C4-2B (cell line): ENCODE data around the gene CFAP410.

ENCODE experiments used
- H3K27ac ChIP-seq: fragments of 450-650 bp; 2 replicates; pipeline ENCODE4 v1.5.1; 2017
- ZFX ChIP-seq: fragments of 450-650 bp; IDR thresholded peaks from 2 replicates; pipeline ENCODE4 v1.6.1; 2017
- TF ChIP-seq, protein P1 (sequence below): fragments of 450-650 bp; conservative IDR thresholded peaks from 2 replicates; pipeline ENCODE4 v1.5.1; 2017; ENCODE audit warnings: mild to moderate bottlenecking

CFAP410 gene

DNA sequence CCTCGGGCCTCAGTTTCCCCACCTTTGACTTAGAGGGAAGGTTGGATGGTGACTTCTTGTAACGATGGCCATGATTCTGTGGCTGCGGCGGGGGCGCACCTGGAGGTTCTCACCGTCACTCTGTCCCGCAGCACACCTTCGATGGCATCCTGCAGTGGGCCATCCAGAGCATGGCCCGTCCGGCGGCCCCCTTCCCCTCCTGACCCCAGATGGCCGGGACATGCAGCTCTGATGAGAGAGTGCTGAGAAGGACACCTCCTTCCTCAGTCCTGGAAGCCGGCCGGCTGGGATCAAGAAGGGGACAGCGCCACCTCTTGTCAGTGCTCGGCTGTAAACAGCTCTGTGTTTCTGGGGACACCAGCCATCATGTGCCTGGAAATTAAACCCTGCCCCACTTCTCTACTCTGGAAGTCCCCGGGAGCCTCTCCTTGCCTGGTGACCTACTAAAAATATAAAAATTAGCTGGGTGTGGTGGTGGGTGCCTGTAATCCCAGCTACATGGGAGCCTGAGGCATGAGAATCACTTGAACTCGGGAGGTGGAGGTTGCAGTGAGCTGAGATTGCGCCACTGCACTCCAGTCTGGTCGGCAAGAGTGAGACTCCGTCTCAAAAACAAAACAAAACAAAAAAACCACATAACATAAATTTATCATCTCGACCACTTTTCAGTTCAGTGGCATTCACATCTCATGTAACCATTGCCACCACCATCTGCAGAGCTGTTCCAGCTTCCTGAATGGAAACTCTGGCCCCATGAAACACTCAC is 41.5 kb downstream of the CFAP410 start:
- no peak overlapping the region for H3K27ac ChIP-seq
- no peak for TF ChIP-seq ZFX
- TF ChIP-seq, protein P1, sequence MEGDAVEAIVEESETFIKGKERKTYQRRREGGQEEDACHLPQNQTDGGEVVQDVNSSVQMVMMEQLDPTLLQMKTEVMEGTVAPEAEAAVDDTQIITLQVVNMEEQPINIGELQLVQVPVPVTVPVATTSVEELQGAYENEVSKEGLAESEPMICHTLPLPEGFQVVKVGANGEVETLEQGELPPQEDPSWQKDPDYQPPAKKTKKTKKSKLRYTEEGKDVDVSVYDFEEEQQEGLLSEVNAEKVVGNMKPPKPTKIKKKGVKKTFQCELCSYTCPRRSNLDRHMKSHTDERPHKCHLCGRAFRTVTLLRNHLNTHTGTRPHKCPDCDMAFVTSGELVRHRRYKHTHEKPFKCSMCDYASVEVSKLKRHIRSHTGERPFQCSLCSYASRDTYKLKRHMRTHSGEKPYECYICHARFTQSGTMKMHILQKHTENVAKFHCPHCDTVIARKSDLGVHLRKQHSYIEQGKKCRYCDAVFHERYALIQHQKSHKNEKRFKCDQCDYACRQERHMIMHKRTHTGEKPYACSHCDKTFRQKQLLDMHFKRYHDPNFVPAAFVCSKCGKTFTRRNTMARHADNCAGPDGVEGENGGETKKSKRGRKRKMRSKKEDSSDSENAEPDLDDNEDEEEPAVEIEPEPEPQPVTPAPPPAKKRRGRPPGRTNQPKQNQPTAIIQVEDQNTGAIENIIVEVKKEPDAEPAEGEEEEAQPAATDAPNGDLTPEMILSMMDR, result peak; percentile 82

DNA sequence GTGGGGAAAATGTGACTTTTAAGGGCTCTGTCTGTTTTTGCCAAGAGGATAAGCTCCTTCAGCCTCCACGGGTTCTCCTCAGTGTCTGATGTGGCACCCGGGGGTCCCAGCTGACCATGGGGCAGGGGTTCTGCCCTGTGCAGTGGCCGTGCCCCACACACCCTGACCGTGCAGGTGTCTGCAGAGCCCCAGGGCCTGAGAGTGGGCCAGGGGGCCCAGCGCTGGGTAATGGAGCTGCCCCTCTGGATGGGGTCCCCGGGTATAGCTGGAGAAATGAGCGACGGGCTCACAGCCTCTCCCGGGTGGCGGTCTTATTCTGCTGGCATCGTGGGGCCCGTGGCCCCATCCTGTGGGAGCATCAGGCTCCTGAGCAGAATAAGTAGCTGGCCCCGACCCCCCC is 42.3 kb downstream of the CFAP410 start:
- no peak overlapping the region for H3K27ac ChIP-seq
- no peak for TF ChIP-seq ZFX
- TF ChIP-seq, protein P1, result no peak

DNA sequence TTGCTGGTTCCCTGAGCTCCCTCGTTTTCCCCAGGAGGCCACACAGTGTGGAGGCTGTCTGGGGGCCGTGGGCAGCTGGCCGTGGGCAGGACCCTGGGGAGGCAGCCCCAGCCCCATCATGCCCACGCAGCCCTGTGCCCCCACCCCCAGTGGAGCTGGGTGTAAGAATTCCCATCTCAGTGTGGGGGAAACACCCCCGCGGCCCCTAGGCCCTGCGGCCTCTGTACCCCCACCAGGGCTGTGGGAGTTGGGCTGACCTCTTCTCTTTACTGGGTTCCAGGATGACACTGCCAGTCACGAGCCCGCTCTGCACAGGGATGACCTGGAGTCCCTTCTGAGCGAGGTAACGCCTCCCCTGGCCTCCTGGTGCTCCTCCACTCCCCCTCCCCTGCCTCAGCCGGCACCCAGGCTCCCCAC is 43.1 kb downstream of the CFAP410 start:
- no peak overlapping the region for H3K27ac ChIP-seq

GRCh38 chr21:44295646-44296045 is 43.5 kb downstream of the CFAP410 start:
- TF ChIP-seq, protein P1, result no peak
- no peak for TF ChIP-seq ZFX
- no peak overlapping the region for H3K27ac ChIP-seq

More for the DNA sequence above, 43.1 kb downstream of the CFAP410 start:
- TF ChIP-seq ZFX, result no peak
- TF ChIP-seq, protein P1, result no peak

- no peak overlapping the region for H3K27ac ChIP-seq
- no peak for TF ChIP-seq ZFX
- TF ChIP-seq, protein P1, result no peak
These were observed 44.0 kb downstream of the CFAP410 start for GRCh38 chr21:44295163-44295573.

GRCh38 chr21:44294391-44295162 is 44.6 kb downstream of the CFAP410 start:
- no peak overlapping the region for H3K27ac ChIP-seq
- TF ChIP-seq, protein P1, result no peak
- TF ChIP-seq ZFX, result no peak
